Activated CD8-positive, alpha-beta T cell treated with anti-CD3 and anti-CD28 coated beads for 36 hours (primary cell): ENCODE data around the gene ZNF516. TPM values are rescaled to one million over a fixed set of nuclear protein-coding genes. Genes with fewer than 3 reads are reported as not detected.

Experiments
- ATAC-seq: fragments of 200-7000 bp; cut with Tn5 transposase; one replicate; pipeline ENCODE4 v1.10.0; 2021; ENCODE audit warnings: mild to moderate bottlenecking, moderate library complexity
- CTCF ChIA-PET: fragments of 350-600 bp; sonication (Branson Sonifier 250); formaldehyde crosslinking; loops from one replicate; lab custom pipeline; 2021; ENCODE audit warnings: antibody characterized with exemption; lab: Charles Lee
- POLR2A ChIA-PET: fragments of 350-600 bp; sonication (Branson Sonifier 250); formaldehyde crosslinking; loops from one replicate; lab custom pipeline; 2021; ENCODE audit warnings: antibody characterized with exemption; lab: Charles Lee
- DNase-seq: peaks from one replicate; pipeline ENCODE4 v3.0.0-alpha.2; 2020
- H3K27ac Mint-ChIP-seq: one replicate; pipeline ENCODE4 v1.8.0; 2021; ENCODE audit warnings: mild to moderate bottlenecking, mixed read lengths
- H3K27me3 Mint-ChIP-seq: one replicate; pipeline ENCODE4 v1.8.0; 2021; ENCODE audit warnings: mixed read lengths
- H3K36me3 Mint-ChIP-seq: one replicate; pipeline ENCODE4 v1.8.0; 2021; ENCODE audit warnings: low read depth, mixed read lengths
- H3K4me1 Mint-ChIP-seq: one replicate; pipeline ENCODE4 v1.8.0; 2021; ENCODE audit warnings: low read depth, mixed read lengths
- H3K4me3 Mint-ChIP-seq: one replicate; pipeline ENCODE4 v1.8.0; 2021; ENCODE audit warnings: mild to moderate bottlenecking, moderate library complexity, mixed read lengths
- H3K9me3 Mint-ChIP-seq: one replicate; pipeline ENCODE4 v1.8.0; 2021; ENCODE audit warnings: mixed read lengths
- CTCF ChIP-seq: fragments of 200-600 bp; IDR thresholded peaks from one replicate; pipeline ENCODE4 v1.8.0; 2022; ENCODE audit warnings: antibody characterized with exemption, mild to moderate bottlenecking
- intact Hi-C: fragments of 100-400 bp; cut with micrococcal nuclease; formaldehyde crosslinking; loops from one replicate; pipeline ENCODE4 v1.10.0; 2022
- total RNA-seq, 2 experiments: library from RNA; stranded (reverse); gene quantifications; one replicate each; pipeline ENCODE4 v1.2.3, GENCODE V29; 2021

ZNF516 gene
- total RNA-seq, 2 experiments from 2014 or later, result 7.0 to 10.5 TPM

GRCh38 chr18:76437910-76438309 is 57.1 kb downstream of the ZNF516 start:
- intact Hi-C loops, result no loop called here
- peaks cover 3% of the 10 kb centered on the region for H3K36me3 Mint-ChIP-seq
- TF ChIP-seq CTCF, result no peak

GRCh38 chr18:76437011-76437410 is 58.0 kb downstream of the ZNF516 start:
- Mint-ChIP-seq H3K36me3 (peaks cover 3% of the 10 kb centered on the region), H3K4me3 (no peak overlapping the region), H3K4me1 (no peaks in the 10 kb centered on the region), H3K9me3 (no peaks in the 10 kb centered on the region), H3K27me3 (no peaks in the 10 kb centered on the region), H3K27ac (no peak overlapping the region)
- no peak for TF ChIP-seq CTCF
- ATAC-seq (no peak), DNase-seq (no peak)
- intact Hi-C loops, result no loop called here
- ChIA-PET CTCF (no interaction called here), POLR2A (interaction anchor here (0.8 kb wide), 1 partner anchor 14 kb away, joined by 3 read pairs; no protein-coding TSS in a partner anchor)

More at GRCh38 chr18:76437910-76438309, 57.1 kb downstream of the ZNF516 start:
- Mint-ChIP-seq H3K4me3 (no peak overlapping the region), H3K27me3 (no peaks in the 10 kb centered on the region), H3K4me1 (no peaks in the 10 kb centered on the region), H3K9me3 (no peaks in the 10 kb centered on the region), H3K27ac (no peak overlapping the region)
- ATAC-seq, result no peak
- no peak for DNase-seq
- ChIA-PET CTCF (no interaction called here), POLR2A (no interaction called here)

DNA sequence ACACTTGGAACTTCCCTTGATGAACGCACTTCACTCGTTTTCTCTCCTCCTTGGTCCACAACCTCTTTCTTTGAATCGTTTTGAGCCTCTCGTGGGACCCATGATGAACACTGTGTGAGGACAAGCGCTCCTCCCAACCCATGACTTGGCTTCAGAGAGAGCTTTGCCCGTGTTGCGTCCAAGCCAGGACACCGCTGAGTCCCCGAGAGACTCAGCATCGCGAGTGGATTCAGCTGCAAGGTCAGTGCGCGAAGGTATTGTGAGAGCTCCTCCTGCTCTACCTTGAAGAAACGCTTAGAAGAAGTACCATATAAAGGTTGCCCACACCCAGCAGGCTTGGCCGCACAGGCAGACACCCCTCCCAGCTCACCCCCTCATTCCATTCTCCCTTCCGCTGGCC is 58.7 kb downstream of the ZNF516 start:
- Mint-ChIP-seq H3K36me3 (peaks cover 3% of the 10 kb centered on the region), H3K27me3 (no peaks in the 10 kb centered on the region), H3K4me1 (no peaks in the 10 kb centered on the region), H3K27ac (no peak overlapping the region), H3K4me3 (no peak overlapping the region), H3K9me3 (no peaks in the 10 kb centered on the region)
- intact Hi-C loops, result no loop called here
- TF ChIP-seq CTCF, result no peak
- DNase-seq (no peak), ATAC-seq (no peak)
- POLR2A ChIA-PET, result interaction anchor here (0.7 to 0.8 kb wide), 2 partner anchors 15 to 83 kb away, joined by 3 read pairs; no protein-coding TSS in a partner anchor
- CTCF ChIA-PET, result no interaction called here

DNA sequence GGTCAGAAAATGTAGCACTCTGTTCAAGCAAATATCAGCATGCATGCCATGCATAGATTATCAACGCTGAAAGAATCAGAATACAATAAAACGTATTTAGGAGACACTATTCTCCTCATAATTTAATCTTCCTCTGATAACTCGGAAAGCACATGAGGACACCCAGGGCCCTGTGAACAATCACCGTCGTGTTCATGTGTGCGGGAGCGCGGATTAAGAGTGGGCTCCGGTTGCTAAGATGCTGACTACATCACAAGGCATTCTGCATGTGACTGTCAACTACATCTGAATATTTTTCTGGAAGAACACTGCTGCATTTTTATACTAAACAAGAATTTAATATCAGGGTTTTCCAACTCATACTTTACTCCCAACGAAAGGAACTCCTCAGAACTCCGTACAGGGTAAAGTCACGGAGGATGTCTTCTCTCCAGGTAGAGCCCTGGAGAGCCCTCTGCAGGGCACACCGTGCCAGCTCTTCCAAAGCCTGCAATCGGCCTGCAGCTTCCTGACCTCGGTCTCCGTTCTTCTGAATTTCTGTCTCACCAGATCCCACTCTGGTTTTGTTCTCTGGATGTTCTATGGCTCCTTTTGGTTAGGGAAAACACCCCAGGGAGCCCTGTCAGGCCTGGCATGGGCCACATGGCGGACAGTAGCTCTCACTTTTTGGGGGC is 59.6 kb downstream of the ZNF516 start:
- Mint-ChIP-seq H3K36me3 (peaks cover under 1% of the 10 kb centered on the region), H3K9me3 (no peaks in the 10 kb centered on the region), H3K4me1 (no peaks in the 10 kb centered on the region), H3K4me3 (no peak overlapping the region), H3K27me3 (no peaks in the 10 kb centered on the region), H3K27ac (no peak overlapping the region)
- intact Hi-C loops, result no loop called here
- ATAC-seq, result no peak
- ChIA-PET CTCF (no interaction called here), POLR2A (interaction anchor here (0.7 kb wide), 1 partner anchor 84 kb away, joined by 3 read pairs; no protein-coding TSS in a partner anchor)
- no peak for TF ChIP-seq CTCF
- no peak for DNase-seq

DNA sequence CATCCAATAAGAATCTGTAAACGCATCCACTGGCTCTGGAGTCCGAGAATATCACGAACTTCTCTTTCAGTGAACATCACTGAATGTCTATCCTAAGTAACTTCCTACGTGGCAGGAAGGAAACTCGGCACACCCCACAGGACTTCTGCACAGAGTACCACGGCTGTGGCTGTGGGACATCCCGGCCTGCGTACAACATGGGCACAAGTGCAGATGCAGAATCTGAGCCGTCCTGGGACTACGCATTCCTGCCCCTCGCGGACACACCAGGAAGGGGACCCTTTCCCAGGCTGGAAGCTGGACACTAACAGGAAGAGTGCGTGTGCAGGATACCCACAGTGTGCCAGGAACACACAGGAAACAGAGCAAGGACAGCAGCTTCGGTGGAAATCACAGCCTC is 60.6 kb downstream of the ZNF516 start:
- no peaks in the 10 kb centered on the region for H3K27me3 Mint-ChIP-seq
- CTCF ChIA-PET, result no interaction called here
- TF ChIP-seq CTCF, result no peak
- intact Hi-C loops, result no loop called here
- no peaks in the 10 kb centered on the region for H3K4me1 Mint-ChIP-seq
- H3K36me3 Mint-ChIP-seq, result no peaks in the 10 kb centered on the region
- POLR2A ChIA-PET, result no interaction called here
- no peaks in the 10 kb centered on the region for H3K9me3 Mint-ChIP-seq
- DNase-seq, result no peak
- H3K4me3 Mint-ChIP-seq, result no peak overlapping the region
- no peak for ATAC-seq
- H3K27ac Mint-ChIP-seq, result no peak overlapping the region
